NCI-H510A treated with DMSO at 0.1 percent for 48 hours (cell line): ENCODE measurements around the gene CLINT1.

Experiments
- DNase-seq: peaks from one replicate; lab custom pipeline; 2025; lab: John Stamatoyannopoulos, UW

Gene CLINT1

DNA sequence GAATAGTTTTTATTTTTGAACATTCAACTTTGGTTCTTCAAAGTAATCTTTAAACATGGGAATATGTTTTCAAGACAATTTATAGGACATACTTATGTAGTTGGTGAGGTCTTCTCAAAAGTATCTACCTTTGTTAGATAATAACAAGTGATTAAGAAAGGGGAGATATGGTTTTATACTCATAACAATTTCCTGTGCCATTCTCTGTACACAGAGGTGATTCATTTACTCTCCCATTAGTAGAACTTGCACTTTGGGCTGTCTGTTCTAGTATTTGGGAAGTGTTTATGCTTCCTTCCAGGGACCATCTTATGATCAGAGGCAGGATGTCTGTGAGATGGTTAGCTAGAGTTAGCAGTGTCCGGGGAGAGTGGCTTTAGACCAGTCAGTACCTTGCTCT lies 100.2 kb downstream of the CLINT1 start:
- DNase-seq = no peak

DNA sequence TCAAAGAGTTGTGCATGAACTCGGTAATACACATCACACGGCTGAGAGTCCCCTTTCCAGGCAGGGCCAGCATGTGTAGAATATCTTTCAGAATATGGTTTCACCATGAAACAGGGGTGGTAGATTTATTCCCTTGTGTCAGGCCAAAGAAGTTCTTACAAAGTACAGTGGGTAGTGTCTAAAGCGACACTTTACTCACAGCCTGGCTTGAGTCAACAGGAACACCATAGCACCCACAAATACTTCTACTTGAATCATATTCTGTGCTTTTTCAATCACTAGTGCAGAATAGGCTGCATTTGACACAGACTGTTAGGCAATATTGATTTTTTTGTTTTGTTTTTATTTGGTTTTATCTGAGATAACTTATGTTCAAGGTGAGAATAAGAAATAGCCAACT lies 102.8 kb downstream of the CLINT1 start:
- DNase-seq = no peak

DNA sequence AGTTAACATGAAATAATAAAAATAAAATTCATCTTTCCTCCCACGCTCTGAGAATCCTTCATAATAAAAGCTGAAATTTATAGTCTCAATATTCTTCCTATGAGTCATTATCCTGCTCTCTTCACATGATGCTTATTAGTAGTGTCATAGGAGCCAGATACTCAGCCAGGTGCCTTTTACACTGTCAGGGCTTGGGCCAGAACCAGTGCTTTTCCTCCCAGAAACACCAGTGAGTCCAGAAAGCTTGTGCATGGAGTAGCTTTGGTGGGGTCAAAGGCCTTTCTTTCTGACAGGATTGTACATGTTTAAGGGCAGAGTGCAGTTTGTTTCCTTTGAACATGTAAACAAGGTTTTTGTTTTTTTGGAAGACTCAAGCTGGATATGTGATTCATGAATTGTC lies 108.6 kb downstream of the CLINT1 start:
- no peak for DNase-seq

DNA sequence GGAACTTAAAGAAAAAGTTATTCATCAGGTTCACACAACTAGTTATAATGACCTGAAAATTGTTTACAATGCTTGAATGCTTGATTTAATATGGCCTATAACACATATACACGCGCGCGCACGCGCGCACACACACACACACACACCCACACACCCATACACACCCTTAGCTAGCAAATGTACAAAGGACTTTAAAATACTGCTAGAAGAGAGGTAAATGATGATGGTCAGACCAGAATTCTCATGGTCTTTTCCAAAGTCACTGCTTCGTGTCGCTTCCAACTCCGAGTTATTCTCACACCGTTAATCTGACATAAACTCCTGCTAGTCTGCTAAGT lies 109.5 kb downstream of the CLINT1 start:
- DNase-seq = no peak

DNA sequence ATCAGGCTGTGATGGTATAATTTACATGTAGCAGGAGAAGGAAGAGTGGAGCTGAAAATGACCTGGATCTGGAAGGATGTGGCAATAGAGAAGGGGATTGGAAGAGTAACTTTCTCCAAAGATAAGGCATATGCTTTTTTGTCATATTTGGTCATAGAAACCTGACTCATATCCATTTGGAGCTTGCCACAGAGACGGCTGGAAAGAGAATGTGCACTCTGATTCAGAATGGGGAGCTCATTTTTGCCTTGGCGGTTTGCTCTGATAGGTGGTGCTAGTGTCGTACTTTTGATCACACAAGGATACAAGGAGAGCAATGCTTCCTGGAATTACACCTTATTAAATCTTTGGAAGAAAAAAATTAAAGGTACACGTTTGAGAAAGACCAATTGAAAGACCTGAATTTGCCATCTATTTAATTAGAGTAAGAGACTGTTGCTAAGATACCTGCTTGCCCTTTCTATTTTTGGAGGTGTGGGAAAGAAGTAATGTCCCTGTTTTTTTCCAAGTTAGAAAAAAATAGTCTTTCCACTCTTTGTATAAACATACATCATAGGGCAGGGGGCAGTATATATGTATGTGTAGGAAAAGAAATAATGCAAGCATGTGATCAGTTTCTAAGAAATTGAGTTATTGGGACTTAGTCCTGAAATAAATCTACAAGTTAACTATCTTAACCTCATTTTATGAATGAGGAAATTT lies 110.0 kb downstream of the CLINT1 start:
- DNase-seq = no peak

DNA sequence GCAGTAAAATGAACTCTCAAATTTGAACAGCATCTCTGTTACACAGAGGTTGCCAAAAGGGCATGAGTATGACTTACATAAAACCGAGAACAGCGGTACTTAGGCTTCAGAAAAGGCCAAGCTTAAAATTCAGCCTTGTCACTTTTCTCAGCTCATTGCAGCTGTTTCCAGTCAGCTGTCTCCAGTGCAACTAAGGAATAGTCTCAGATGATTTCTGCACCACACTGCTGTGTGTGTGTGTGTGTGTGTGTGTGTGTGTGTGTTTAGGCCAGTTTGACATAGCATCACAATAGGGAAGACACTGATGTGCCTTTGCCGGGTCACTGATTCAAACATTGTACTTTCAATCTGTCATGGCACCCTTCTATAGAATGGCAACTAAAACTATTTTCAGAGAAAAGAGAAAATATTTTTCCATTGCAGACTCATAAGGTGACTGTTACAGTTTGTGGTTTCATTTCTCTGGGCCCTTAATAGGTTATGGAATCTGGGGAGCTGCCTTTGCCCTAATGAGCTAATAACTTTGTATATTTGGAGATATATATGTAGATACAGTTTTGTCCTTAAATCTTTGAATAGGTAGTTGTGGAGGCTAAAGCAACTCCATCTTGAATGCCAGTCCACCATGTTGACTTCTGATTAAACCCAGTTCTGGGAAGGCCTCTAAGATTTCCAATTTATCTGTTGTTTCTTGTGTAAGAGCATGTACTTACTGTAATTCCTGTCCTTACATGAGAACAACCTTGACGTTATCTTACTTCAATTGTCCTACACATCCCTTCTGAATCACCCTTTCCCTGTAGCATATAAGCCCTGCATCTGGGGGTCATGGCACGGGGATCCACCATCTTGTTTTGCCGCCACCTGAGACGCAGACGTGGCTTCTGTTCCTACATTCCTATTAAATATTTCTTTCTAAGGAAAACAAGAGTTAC lies 110.9 kb downstream of the CLINT1 start:
- DNase-seq = no peak

DNA sequence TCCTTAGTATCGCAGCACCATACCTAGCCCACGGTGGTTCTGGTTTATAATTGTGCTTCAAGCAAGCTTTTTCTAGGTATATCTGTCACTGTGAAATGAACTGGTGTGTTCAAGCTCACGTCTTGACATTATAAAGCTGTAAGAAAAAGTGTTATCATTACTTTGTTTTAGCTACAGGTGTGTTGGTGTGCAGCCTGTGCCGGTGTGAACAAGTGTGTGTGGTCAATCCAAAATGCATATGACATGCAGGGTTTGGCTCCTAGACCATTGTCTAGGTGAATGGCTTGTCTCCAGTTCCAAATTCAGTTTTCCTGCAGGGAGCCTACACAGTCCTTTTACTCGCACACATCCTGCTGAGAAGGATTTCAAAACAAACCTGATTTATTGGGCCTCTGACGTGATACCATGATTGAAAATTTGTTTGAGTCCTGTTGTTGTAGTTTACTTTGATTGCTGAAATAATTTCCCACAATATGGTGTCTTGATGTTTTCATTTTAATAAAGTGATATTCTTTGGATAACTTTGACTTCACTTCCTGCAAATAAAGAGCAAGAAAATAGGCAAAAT lies 111.7 kb downstream of the CLINT1 start:
- no peak for DNase-seq

DNA sequence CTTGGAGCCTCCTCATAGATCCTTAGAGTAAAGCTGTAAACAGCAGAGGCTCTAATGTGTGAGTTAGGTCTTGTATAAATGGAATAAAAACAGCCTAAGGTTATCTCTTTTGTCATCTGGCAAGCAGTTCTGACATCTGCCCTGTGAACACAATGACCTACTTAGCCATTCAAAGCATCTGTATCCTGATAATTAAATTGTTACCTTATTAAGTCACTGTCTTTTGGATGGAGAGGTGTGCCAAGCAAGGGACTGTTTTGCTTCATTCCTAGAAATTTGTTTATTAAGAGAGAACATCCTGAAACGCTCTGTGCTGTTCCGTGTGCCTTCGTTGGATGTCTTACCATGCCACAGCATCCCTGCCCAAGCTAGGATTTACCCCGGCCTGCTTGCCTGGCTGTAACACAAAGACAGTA lies 113.9 kb downstream of the CLINT1 start:
- no peak for DNase-seq

DNA sequence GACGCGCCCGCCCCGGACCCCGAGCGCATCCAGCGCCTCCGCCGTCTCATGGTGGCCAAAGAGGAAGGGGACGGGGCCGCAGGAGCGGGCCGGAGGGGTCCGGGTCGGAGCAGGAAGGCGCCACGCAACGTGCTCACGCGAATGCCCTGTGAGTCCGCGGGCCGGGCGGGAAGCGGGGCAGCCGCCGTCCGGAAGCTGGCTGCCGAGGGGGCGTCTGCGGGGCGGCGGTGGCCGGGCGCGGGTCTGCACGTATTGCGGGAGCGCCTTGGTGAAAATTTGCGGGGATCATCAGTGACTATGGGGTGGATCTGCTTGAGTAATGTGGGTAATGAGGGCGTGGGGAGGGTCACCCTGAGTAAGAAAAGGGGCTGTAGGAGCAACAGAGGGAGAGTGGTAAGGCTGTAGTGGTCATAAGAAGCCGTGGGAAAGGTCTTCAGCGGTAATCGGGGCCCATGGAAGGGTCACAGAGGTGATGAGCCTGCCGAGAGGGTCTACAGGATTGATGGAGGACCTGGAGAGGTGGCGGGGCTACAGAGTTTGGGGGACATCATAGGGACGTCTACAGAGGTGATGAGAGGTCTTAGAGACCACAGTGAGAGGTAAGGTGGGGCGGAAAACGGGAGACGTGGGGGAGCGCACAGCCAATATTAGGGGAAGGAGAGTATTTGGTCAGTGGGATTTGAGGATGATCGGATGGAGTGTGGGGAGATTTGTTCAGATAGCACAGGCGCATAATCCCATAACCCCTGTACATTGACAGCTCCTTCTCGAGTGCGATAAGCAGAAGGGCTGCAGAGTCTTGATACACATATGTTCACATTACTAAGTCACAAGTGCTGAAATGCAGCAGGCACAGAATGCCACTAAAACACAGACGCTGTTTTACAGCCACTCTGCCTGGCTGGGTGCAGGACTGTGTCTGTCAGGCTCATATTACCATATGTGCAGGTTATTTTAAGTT lies 114.6 kb downstream of the CLINT1 start:
- no peak for DNase-seq

DNA sequence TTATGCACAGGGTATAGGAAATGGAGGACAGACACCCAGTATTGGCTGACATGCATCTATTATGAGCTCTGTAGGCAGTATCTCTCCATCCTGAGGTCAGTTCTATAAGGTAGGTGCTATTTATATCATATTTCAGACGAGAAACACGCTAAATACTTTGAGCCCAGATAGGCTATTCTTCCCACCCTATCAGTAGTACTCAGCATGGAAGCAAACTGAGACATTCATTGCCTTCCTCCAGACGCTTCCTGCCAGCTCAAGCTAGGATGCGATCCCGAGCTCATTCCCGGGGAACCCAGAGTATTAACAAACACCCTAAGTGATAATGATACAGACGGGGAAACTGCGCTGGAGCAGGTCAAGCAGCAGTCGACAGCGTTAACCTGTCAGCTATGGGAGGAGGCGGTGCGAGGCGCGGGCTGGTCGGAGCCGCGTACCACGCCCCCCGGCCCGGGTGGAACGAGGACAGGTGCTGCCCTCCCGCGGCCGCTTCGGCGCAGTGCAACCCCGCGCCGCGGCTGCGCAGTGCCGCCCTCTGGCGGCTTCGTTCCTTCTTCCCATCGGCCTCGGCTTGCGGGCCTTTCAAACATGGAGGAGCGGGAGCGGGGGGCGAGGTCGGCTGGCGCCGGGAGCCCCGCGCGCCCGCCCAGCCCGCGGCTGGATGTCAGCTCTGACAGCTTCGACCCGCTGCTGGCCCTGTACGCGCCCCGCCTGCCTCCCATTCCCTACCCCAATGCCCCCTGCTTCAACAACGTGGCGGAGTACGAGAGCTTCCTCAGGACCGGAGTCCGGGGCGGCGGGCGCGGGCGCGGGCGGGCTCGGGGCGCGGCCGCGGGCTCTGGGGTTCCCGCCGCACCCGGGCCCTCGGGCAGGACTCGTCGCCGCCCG lies 115.5 kb downstream of the CLINT1 start, which contains the start of gene LSM11:
Gene LSM11, plus strand, starts transcription at position 550 of the 888 bp plus-strand sequence. Its CDS starts 39 bp downstream, at position 589.
- peak; percentile 69 for DNase-seq

DNA sequence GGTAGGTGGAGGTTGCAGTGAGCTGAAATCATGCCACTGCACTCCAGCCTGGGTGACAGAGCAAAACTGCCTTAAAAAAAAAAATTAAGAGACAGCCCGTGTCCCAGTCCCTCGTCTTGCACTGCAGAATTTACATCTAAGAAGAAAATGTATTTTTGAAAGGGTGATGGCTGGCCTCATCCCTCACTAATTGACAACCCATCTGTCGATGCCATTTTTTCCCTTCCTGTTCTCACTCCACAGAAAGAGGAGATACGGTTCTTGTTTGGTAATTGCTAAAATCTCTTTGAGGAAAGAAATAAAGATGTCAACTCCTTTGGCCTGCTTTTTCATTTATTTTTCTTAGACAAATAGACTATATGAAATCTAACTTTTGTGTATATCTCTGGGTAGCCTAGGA lies 117.8 kb downstream of the CLINT1 start:
- DNase-seq = no peak

DNA sequence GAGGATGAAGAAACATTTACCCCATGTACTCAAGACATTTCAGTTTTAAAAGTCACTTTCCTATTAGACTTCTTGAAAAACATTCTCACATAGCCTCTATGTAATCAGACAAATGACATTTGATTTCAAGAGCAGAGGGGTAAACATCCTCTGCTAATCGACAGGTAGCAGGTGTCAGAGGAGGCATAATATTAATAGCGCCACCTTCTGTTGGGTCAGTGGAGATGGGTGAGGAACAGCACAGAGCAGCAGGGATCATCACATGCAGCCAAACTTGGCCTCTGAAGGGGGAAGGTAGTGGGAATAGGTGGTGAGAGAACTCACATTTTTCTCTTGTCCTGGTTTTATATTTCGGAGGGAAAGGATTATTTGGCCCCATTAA lies 118.7 kb downstream of the CLINT1 start:
- peak; percentile 9 for DNase-seq

DNA sequence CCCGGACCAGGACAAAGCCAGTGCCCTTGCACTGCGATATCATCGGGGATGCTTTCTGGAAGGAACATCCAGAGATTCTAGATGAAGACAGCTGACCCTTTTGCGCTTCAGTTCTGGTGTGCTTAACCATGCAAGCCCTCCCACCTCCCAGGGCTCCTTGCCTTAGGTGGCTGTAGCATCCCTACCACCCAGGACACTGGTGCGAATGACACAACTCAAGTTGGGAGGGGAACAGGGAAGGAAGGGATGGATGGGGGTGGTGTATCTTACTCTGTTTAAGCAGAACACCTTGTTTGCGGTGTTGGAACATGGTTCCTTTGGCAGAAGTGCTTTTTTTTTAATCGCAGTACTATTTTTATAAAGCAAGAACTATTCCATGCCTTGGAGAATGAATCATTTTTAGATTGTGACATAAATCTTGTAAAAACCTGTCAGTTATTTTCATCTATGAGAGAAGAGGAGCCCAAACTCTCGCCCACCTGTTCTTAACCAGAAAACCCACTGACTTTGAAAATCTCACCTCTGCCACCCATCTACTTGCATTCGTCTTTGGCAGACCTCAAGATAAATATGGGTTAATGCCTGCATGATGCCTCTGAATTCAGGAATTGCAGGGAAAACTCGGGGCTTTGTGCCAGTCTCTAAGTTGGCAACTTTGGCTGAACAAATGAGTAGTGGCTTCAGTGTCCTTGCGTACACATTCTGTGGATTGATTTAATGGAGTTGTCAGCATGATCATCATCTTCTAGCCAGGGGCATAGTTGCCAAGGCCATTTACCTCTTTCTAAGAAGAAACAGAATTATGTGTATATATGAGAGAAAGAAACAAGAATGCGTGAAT lies 119.3 kb downstream of the CLINT1 start:
- DNase-seq = no peak

DNA sequence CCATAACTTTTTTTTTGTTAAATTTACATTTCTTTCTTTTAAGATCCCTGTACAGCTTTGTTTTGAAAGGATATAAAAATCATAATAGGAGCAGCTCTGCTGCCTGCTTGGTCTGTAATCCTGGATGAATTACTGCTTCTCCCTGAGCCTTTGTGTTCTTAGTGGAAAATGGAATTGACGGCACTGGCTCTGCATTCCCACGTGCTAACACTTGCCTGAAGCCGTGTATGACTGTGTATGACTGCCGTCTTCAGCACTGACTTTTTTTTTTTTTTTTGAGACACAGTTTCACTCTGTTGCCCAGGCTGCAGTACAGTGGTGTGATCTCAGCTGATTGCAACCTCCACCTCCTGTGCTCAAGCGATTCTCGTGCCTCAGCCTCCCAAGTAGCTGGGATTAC lies 123.0 kb downstream of the CLINT1 start:
- DNase-seq = no peak
